Suprapubic skin (tissue), 4 donors: ENCODE results near the gene SLC66A2. TPM values are rescaled to one million over a fixed set of nuclear protein-coding genes. Genes with fewer than 3 reads are reported as not detected.

Experiments
- DNase-seq, 2 donors: peaks; one replicate each; pipeline ENCODE4 v3.0.0-alpha.2; 2019; ENCODE audit warnings: low spot score in 2 of 2
- H3K27ac ChIP-seq: fragments of 200-600 bp; sonication (generic); one replicate; pipeline ENCODE4 v1.5.1; 2019
- H3K27me3 ChIP-seq: fragments of 200-600 bp; sonication (generic); one replicate; pipeline ENCODE4 v1.5.1; 2019
- H3K36me3 ChIP-seq: fragments of 200-600 bp; sonication (generic); one replicate; pipeline ENCODE4 v1.5.1; 2019
- H3K4me1 ChIP-seq: fragments of 200-600 bp; sonication (generic); one replicate; pipeline ENCODE4 v1.5.1; 2019
- H3K4me3 ChIP-seq: fragments of 200-600 bp; sonication (generic); one replicate; pipeline ENCODE4 v1.5.1; 2019; ENCODE audit warnings: mild to moderate bottlenecking
- H3K9me3 ChIP-seq: fragments of 200-600 bp; sonication (generic); one replicate; pipeline ENCODE4 v1.5.1; 2019
- EP300 ChIP-seq: sonication (generic); formaldehyde crosslinking; IDR thresholded peaks from one replicate; pipeline ENCODE4 v1.6.1; 2017; ENCODE audit warnings: antibody characterized with exemption
- POLR2A ChIP-seq, 2 donors: fragments of 450-650 bp; IDR thresholded peaks; one replicate each; pipeline ENCODE4 v1.6.1; 2017; ENCODE audit warnings: antibody characterized with exemption in 2 of 2, mild to moderate bottlenecking in 2 of 2, moderate library complexity in 2 of 2
- POLR2AphosphoS5 ChIP-seq, 3 donors: sonication (generic); formaldehyde crosslinking; IDR thresholded peaks; one replicate each; pipeline ENCODE4 v1.6.1; 2017; ENCODE audit warnings: antibody characterized with exemption in 3 of 3
- WGBS: methylation state at CpG from one replicate; pipeline ENCODE4 v1.1.5; 2018; 5-methylcytosine and 5-hydroxymethylcytosine counted together
- total RNA-seq, 4 donors: library from RNA; depleted of rRNA; stranded (reverse); fragments of >200 nt; gene quantifications; one replicate each; pipeline ENCODE4 v1.1.0, GENCODE V29; 2016
- TF ChIP-seq, protein P1 (sequence below), 2 donors: fragments of 200-600 bp in 1 of 2; fragments of 450-650 bp in 1 of 2; sonication (generic) in 1 of 2; IDR thresholded peaks; one replicate each; pipeline ENCODE4 v1.5.1; 2016 to 2019; ENCODE audit warnings: antibody characterized with exemption in 2 of 2, mild to moderate bottlenecking in 1 of 2, moderate library complexity in 1 of 2

Gene SLC66A2
- total RNA-seq, 4 donors from 2014 or later, result 53.4 to 84.7 (median 79.3) TPM

DNA sequence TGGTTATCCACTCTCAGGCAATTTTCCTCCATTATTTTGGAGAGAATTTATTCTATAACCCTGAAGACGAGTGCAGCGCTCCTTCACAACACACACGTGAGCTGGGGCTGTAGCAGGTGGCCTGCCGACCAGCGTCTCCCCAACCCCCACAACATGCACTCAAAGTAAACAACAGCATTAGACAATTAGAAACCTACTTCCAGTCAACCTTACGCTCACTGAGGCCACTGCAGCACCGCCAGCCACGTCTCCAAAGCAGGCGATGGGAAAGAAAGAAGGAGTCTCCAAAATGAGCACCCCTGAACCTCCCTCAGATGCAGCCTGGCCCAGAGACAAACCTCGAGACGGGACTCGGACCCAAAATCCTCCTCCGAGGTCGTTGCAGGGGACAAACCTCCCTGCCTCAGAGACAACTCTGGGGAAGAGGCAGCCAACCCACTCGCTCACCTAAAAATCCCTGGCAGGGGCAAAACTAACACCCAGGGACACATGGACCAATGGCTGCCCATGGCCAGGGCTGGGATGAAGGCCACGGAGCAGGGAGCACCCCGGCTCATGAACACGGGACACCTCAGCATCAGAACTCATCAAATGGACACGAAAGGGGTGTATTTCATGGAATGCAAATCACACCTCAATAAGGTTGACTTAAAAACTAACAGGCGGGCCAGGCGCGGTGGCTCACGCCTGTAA is 2.6 kb downstream of the SLC66A2 start:
- TF ChIP-seq POLR2AphosphoS5 (IDR thresholded peaks at IDR 0.05) (no peak), POLR2A (IDR thresholded peaks at IDR 0.05) (no peak), EP300 (no peak)
- TF ChIP-seq, protein P1, sequence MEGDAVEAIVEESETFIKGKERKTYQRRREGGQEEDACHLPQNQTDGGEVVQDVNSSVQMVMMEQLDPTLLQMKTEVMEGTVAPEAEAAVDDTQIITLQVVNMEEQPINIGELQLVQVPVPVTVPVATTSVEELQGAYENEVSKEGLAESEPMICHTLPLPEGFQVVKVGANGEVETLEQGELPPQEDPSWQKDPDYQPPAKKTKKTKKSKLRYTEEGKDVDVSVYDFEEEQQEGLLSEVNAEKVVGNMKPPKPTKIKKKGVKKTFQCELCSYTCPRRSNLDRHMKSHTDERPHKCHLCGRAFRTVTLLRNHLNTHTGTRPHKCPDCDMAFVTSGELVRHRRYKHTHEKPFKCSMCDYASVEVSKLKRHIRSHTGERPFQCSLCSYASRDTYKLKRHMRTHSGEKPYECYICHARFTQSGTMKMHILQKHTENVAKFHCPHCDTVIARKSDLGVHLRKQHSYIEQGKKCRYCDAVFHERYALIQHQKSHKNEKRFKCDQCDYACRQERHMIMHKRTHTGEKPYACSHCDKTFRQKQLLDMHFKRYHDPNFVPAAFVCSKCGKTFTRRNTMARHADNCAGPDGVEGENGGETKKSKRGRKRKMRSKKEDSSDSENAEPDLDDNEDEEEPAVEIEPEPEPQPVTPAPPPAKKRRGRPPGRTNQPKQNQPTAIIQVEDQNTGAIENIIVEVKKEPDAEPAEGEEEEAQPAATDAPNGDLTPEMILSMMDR (IDR thresholded peaks at IDR 0.05), result no peak
- DNase-seq, result peak; percentile 53

DNA sequence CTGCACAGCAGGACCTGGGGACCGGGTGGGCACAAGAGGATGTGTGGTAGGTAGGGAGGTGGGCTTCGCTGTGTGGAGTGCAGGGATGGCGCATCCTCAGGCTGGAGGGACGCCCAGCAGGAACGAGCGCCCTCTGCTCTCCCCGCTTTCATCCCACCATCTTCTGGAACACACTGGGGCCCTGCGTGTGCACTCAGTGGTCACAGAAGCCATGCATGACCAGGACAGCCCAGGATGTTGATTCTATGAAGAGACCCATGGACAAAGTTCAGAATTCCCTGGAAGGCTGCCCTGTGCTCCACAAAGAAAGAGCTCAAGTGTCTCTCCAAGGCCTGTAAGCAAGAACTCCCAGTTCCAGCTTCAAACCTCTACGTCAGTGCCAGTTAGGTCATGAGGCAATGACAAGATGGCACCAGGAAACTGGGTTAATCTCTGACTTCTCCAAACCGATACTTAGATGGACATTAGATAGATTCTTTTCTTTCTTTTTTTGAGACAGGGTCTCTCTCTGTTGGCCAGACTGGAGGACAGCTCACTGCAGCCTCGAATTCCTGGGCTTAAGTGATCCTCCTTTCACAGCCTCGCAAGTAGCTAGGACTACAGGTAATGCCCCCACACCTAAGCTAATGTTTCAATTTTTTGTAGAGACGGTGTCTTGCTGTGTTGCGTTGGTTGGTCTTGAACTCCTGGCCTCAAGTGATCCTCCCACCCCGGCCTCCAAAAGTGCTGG is 3.4 kb downstream of the SLC66A2 start:
- H3K4me1 ChIP-seq, result peaks cover 87% of the 10 kb centered on the region
- H3K27ac ChIP-seq, result peak overlapping the region; percentile 37
- DNase-seq, result peak; percentile 40 to 72

More for the DNA sequence above, 2.6 kb downstream of the SLC66A2 start:
- Histone ChIP-seq H3K4me3 (peak overlapping the region; percentile 99), H3K9me3 (no peaks in the 10 kb centered on the region), H3K27ac (peak overlapping the region; percentile 4), H3K36me3 (peaks cover 3% of the 10 kb centered on the region), H3K27me3 (no peaks in the 10 kb centered on the region), H3K4me1 (peaks cover 79% of the 10 kb centered on the region)
- WGBS, result 88% methylated on average over 19 of the region's 23 CpGs

DNA sequence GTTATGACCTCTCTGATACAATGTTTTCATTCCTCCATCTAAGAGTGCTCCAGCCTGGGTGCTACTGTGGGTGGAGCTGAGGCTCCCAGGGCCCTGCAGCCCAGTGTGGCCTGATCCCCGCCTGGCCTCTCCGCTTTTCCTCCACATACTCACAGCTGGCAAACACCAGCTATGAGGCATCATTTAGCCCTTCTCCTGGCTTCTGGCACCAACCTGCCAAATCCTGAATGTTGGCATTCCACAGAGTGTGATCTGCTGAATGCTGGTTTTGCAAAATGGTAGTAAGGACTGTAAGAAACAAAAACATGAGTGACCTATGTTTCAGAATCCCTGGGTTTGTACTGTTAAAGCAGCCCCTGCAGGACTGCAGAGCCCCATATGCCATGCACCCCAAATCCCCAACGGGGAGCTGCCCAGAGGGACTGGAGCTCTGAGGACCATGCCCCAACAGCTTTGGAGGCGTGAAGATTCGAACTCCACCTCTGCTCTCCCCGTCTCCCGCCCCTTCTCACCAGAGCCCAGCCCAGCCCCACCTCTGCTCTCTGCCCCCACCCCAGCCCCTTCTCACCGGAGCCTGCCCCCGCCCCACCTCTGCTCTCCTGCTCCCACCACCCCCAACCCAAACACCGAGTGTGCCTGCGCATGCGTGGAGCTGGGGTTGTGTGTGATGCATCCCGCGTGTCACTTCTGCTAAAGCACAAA is 4.2 kb downstream of the SLC66A2 start:
- H3K27me3 ChIP-seq, result no peaks in the 10 kb centered on the region
- DNase-seq, result peak; percentile 61 to 76
- H3K36me3 ChIP-seq, result peaks cover 8% of the 10 kb centered on the region
- TF ChIP-seq POLR2AphosphoS5 (IDR thresholded peaks at IDR 0.05) (no peak), EP300 (no peak), POLR2A (IDR thresholded peaks at IDR 0.05) (no peak)
- TF ChIP-seq, protein P1 (IDR thresholded peaks at IDR 0.05), result no peak
- no peaks in the 10 kb centered on the region for H3K9me3 ChIP-seq
- peaks cover 89% of the 10 kb centered on the region for H3K4me1 ChIP-seq
- H3K27ac ChIP-seq, result peak overlapping the region; percentile 63
- no peak overlapping the region for H3K4me3 ChIP-seq
- 74% methylated on average over 14 of the region's 14 CpGs for WGBS

More for the DNA sequence above, 3.4 kb downstream of the SLC66A2 start:
- H3K9me3 ChIP-seq, result no peaks in the 10 kb centered on the region
- peaks cover 3% of the 10 kb centered on the region for H3K36me3 ChIP-seq
- H3K4me3 ChIP-seq, result no peak overlapping the region
- no peaks in the 10 kb centered on the region for H3K27me3 ChIP-seq
- 96% methylated on average over 14 of the region's 15 CpGs for WGBS
- no peak for TF ChIP-seq EP300
- TF ChIP-seq, protein P1 (IDR thresholded peaks at IDR 0.05), result no peak
- no peak for TF ChIP-seq POLR2A (IDR thresholded peaks at IDR 0.05)
- TF ChIP-seq POLR2AphosphoS5 (IDR thresholded peaks at IDR 0.05), result no peak

DNA sequence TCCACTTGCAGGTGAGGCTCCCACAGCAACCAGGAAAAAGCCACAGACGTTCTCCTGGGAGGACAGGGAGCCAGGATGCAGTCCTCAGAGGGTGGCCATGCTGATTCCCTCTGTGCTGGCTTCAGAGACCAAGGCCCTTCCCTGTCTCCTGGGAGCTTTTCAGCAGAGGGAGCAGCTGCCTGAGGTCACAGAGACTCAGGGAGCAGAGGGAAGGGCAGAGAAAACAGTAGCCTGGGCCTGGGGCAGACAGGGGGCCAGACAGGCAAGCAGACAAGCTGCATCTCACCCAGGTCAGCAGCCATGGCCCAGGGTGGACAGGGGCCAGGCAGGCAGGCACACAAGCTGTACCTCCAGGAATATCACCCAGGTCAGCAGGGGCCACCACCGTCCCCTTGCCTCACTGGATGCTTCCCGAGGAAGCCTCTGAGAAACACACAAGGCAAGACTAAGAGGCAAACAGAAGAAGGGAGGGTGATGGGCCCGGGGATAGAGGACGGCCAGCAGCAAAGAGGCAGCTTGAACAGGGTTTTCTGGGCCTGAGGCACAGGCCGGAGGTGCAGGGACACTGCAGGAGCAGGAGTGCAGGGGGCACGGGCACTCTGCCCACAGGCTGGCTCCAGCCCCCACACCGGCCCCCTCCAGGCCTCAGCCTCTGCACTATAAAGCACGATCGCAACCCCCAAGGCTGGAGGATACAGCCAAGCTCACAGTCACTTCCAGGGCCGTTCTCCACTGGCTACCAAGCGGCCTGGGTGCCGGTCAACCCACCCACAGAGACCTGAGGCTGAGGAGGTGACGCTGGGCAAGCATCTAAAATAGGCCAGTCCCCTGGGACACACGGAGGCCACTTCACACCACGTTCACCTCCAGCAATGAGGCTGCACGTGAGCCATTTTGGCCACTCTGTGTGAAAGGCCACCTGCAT is 6.1 kb downstream of the SLC66A2 start:
- Histone ChIP-seq H3K4me3 (no peak overlapping the region), H3K36me3 (peaks cover 24% of the 10 kb centered on the region), H3K9me3 (no peaks in the 10 kb centered on the region), H3K27ac (peak overlapping the region; percentile 31), H3K4me1 (peaks cover 95% of the 10 kb centered on the region), H3K27me3 (no peaks in the 10 kb centered on the region)
- TF ChIP-seq EP300, result no peak
- TF ChIP-seq POLR2AphosphoS5 (IDR thresholded peaks at IDR 0.05), result no peak
- no peak for TF ChIP-seq POLR2A (IDR thresholded peaks at IDR 0.05)
- TF ChIP-seq, protein P1 (IDR thresholded peaks at IDR 0.05), result no peak
- peak; percentile 50 to 52 for DNase-seq
- WGBS, result 87% methylated on average over 12 of the region's 17 CpGs
